NCI-H2171 (cell line): ENCODE results near the gene IGLL5.

Experiments used
- DNase-seq: peaks from one replicate; lab custom pipeline; 2025; lab: John Stamatoyannopoulos, UW

Gene IGLL5

DNA sequence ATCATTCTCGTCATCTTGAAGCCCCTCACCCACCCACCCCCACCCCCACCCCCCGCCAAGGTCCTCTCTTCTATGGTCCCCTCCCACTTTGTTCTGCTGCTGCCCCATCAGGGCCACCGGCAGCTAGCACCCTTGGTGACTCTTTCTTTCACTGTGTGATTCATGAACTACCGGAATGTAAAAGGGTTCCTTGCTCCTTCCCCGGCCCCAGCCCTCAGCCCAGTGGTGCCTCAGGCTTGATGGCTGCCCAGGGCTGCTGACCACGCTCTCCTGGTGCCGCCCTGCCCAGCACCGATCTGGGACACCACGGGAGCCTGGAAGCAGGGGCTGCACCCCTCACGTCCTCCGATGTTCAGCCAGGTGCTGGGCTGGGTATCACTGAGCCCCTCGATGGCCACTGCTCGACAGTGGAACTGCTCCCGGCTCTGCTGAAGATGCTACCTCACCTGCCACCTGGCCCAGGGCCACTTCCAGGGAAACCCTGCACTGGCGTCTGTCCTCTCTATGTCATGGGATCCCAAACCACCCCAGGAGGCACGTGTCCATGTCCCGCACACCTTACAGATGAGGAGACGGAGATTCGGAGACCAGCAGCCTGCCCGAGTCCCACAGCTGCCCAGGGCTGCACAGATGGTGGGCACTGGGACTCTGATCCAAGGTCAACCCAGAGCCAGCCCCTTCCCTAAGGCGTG lies 39.7 kb downstream of the IGLL5 start:
- no peak for DNase-seq

DNA sequence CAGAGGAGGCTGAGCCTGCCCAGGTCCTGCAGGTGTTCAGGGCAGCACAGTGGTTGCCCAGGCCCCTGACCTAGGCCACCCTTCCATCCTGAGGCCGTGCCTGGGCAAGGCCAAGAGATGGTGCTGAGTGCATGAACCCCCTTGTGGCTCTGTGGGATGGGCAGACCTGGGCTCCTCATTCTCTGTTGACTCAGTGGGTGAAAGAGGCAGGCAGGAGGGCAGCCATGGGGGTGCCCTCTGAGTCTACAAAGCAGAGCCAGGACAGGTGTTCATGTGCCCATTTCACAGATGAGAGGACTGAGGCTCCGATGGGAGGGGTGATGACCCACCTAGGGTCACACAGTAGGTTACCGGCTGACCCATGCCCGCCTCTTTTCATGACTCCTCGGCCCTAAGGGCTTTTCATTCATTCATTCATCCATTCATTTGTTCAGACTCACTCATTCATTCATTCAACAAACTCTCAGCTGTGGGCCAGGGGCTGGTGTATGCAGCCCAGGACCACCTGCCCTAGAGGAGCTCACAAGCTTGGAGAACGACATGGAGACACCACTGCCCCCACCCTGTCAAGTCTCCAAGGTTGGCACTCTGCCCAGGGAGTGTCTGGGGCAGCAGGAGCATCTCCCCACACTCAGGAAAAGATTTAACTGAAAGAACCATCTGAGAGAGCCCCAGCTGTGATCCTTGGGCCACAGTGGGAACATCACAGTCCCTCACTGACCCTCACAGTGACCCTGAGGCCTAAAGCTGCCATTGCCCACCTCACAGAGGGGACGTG lies 40.5 kb downstream of the IGLL5 start:
- no peak for DNase-seq

DNA sequence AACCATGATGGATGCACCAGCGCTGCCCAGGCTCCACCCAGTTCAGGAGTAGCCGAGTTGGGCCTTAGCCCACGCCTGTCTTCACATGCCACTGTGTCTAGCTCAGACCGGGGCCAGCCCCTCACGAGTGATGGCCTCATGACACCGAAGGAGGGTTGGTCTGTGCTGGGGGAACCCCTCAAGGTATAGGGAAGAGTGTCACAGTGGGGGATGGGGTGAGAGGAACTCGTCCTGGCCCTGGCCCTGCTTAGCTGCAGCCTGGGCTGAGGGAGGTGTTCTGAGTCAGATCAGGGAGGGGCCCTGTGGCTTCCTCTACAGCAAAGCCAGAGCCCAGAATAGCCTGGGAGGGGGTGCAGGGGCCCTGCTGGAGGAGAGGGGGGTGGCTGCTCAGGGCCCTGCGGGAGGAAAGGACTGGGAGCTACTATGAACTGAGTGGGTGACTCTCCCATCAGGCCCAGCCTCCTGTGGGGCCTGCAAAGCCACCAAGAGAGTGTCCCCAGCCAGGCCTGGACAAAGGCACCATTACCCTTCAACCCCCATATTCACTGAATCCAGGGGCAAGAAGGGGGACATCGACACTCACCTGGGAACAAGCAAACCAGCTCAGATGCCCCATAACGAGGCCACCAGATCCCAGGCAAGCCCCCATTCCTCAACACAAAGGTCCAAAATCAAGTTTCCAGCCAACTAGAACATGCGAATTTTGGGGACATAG lies 41.2 kb downstream of the IGLL5 start:
- no peak for DNase-seq

DNA sequence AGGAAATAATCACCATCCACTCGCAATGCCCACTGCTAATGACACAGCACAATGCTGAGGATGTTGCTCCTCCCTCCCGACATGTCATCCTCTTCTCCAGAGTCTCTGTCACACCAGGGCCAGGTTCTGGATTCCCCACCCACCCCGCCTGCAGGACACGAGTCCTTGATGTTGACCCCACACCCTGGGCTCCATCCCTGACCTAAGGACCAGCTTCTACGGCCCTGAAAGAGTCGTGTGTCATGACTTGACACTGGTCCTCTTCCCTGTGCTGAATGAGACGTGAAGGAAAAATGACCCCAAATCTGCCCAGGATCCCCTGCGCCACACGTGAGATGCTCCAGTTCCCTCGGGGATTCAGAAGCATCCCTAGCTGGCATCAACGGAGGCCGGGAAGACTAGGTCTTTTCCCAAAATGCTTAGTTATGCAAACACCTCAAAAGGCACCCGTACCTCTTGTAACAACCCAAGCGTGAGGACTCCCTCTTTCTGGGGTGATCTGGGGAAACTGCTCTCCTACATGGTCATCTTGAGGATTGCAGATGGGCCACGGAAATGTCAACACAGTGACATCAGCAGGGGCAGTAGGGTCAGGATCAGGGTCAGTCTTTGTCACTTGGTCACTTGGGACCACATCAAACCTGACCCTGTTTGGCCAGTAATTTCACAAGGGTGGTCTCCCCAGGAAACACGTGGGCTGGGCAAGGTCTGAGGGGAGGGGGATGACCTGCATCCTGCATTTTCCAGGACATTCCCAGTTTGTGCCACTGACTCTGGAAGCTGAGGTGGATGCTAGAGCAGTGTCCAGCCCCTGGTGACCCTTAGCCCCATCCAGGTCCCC lies 42.0 kb downstream of the IGLL5 start:
- DNase-seq, result no peak

DNA sequence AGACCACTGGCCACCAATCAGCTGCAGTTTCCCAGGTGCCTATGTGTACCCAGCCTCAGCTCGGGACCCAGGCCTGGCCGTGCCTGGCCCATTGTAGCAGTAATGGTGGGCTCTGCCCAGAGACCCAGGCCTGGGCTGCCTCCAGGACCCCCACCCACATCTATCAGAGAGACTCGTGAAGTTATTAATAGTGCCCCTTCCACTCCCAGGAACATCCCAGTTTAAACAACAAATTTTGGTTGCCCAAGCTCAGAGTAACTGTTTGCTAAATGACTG lies 42.5 kb downstream of the IGLL5 start:
- DNase-seq, result no peak

DNA sequence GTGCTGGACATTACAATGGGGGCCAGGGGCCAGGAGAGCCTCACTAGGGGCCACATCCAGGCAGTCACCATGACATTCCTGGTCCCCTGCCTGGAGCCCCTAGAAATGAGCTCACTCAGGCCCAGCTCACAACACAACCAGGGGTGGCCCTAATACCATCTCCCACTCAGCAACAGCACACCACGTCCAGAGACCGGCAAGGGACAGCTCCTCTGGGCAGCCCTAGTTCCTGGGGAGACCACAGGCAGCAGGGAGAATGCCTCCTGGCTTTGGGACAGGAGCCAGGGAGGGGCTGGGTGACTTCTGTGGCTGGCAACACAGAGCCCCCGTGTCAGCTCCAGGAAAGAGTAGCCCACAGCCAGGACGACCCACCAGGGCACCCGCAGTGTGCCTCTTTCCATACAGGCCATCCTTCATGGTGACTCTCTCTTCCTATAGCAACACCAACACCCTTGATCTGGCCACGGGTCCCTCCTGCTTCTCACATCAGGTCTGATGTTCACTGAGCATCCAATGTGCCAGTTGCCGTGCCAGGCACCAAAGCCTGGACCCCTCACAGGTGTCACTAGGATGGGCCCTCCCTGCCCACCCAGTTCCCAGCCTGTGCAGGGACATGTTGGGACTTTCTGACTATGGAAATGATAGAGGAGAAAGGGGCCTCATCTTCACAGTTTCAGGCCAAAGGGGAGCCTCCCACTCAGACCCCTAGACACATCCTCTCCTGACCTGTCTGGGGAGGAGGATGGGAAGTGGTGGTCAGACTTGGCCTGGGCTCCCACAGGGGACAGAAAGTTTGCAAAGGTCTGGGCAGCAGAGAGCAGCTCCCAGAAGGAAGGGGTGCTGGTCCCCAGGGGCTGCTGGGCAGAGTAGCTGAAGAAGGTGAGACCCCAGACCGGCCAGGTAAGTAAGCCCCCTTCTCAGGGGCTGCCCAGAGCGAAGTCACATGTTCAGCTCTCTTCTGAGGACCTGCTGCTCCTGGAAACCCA lies 43.2 kb downstream of the IGLL5 start:
- DNase-seq, result no peak

DNA sequence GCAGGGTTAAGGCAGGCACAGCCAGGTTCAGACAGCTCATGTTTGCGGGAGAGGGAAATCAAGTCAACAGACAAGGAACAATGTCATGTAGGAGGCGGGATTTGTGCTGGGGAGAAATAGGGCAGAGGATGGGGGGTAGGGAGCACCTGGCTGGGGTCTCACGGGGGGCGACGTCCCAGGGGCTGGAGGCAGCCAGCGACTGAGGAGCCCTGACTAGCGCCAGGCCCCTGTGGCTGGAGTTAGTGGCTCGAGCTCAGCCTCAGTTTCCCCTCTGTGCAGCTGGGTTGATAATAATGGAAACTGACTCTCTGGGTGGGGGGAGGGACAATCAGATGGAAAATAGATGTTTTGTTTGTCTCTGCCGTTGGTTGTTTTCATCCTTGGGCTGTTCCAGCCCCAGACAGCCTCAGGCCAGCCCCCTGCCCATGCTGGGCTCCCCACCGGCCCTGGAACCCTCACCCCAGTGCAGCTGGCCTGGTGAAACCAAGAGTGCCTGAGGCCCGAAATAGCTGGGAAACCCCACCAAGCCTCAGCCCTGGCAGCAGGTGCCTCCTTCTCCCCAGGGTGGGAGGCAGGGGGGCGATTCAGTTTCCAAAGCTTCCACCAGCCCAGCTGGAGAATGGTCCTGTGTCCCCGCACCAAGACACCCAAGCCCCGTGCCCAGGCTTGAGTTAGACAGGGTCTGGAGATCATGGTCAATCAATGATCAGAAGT lies 44.1 kb downstream of the IGLL5 start:
- no peak for DNase-seq

DNA sequence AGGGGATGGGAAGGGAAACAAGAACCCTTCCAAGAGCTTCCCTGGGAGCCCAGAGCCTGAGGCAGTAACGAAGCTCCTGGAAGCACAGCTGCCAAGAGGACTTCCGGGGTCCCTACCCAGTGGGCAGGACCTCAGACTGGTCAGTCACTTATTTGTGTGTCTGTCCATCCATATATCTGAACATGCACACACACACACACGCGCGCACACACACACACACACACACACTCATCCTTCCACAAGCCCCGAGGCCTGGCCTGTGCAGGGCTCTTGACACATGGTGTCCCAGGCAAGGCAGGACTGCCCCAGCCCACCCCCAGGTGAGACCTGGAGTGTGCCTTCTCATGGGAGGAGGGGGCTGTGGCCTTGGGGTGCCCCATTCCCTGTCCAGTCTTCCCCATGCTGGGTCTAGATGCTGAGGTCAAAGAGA lies 44.9 kb downstream of the IGLL5 start:
- no peak for DNase-seq

DNA sequence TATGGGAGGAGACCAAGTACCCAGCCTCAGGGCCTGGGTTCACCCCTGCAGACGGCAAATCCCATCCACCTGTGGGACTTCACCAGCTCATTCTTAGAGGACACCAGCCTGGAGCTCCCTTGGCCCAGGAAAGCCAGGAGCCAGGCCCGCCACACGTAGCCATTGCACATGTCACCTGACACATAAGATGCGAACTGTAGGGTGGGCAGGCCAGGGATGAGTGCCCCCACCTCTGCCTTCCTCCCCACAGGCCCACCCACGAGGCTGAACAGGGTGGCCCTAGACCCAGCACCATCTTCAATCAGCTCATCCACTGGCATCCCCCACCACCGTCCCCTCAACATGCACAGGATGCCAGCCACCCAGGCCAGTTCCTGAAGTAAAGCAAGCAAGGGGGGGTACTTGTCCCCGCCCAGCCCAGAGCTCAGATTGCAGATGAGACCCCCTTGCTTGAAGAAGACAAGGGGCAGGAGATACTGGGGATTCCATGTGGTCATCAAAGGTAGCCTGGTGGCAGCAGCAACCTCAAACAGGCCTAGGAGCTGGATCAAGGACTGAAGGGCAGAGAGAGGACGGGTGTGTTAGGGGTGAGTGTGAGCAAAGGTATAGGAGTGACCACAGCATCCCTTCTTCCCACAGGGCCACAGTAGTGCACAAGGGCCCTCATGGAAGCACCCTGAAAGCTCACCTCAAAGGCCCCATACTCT lies 45.6 kb downstream of the IGLL5 start:
- DNase-seq, result no peak

DNA sequence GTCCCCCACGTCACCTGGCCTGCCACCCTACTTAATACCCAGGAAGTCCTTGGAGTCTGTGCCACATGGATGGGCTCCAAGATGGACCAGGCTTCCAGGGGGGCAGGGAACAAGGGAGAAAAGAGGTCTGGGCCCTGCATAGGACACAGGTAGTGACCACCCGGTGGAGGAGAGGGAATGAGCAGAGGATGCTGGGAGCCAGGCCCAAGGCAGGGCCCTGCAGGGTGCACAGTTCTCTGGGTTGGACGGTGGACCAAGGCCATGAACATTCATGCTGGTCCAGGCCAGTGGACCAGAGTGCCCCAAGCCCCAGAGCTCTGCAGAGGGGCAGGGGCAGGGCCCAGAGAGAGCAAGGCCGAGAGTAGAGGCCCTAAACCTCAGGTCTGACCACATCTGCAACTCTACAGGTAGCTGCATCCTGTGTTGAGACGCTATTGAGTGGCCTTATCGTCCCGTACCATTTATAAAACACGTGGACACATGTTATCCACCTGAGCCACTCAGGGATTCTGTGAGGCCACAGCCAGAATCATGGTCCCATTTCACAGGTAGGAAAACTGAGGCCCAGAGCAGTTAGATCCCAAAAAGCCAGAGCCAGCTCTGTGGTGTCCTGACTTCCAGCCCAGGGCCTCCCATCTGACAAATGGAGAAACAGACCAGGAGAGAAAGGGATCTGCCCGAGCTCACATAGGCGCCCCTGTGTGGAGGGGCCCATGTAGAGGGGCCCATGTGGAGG lies 46.4 kb downstream of the IGLL5 start:
- no peak for DNase-seq

DNA sequence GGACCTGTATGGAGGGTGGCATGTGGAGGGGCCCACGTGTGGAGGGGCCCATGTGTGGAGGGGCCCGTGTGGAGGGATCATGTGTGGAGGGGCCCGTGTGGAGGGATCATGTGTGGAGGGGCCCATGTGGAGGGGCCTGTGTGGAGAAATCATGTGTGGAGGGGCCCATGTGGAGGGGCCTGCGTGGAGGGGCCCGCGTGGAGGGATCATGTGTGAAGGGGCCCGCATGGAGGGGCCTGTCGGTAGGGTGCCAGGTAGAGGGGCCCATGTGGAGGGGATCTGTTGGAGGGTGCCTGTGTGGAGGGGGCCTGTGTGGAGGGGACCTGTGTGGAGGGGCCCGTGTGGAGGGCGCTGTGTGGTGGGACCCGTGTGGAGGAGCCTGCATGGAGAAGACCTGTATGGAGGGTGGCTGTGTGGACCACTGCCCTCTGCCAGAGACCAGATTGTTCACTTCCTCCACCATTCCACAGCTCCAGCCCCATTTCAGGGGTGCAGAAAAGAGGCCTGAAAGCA lies 47.0 kb downstream of the IGLL5 start:
- DNase-seq, result no peak

DNA sequence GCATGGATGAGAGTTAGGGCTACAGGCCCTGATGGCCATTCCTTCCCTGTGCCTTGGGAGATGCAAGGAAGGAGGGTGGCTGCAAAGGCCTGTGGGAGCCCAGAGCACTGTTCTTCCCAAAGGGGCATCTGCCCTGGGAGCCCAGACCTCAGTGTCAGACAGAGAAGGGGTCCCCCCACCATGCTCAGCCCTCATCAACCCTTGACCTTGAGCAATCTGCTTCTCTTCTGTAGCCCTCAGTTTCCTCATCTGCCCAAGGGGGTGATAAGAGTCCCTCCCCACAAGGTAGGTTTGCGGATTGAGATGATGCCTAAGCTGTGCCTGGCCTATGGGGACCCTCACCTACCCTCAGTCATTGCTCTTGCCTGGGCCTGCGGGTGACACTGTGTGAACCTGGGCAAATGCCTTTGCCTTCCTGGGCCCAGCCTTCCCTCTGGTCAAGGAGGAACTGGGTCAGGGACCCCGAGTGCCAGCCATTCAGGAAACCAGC lies 47.5 kb downstream of the IGLL5 start:
- no peak for DNase-seq

DNA sequence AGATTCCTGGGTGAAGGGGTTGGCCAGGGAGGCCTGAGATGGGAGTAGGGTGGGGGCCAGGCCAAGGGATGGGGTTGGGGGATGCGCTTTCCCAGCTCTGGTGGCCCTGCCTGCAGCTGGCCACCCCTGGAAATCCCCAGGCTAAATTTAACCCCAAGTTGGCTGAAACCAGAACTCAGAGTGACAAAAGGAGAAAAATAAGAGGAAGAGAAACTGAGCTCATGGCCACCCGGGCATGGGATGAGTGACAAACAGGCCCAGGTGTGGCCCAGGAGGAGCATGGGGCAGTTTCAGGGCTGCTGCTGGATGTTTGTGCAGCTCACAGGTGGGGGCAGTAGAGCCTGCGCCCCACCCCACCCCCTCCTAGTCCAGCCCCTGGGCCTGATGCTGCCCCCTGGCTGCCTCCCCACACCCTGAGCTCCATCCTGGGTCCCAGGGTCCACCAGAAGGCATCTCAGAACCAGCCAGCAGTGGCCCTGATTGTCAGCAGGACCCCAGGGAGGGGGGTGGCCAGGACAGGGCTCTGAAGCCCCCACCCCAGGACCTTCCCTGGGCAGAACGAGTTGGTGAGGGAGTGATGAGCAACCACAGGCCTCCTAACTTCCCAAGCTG lies 48.0 kb downstream of the IGLL5 start:
- DNase-seq, result no peak

DNA sequence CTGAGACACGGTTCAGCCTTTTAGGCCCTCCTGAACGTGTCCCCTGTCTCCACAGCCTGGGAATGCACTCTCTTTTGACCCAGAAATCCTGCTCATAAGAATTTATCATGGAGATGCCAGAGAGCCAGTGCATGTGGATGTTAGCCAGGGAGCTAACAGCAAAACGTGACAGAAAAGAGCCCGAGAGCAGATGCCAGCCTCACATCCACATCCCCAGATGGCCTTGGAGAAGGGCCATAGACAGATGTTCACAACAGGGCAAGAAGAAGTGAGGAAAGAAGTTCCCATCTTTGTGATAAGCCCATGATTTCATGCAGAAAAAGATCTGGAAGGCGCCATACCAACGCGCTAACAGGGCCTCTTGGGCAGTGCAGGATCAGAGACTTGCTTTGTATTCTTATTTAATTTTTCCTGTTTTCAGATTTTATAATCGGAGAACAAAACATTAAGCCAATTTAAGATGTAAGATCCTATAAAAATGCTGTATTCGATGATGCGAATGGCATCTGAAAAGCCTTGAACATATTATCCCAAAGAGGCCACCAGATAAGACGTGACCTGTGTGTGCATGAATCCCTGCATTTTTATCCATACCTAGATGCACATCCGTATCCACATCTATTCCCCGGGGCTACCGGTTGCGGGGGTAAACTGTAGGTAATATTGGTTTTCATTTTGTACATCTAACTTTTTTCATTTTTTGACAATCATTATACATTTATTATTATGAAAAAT lies 48.7 kb downstream of the IGLL5 start:
- no peak for DNase-seq

DNA sequence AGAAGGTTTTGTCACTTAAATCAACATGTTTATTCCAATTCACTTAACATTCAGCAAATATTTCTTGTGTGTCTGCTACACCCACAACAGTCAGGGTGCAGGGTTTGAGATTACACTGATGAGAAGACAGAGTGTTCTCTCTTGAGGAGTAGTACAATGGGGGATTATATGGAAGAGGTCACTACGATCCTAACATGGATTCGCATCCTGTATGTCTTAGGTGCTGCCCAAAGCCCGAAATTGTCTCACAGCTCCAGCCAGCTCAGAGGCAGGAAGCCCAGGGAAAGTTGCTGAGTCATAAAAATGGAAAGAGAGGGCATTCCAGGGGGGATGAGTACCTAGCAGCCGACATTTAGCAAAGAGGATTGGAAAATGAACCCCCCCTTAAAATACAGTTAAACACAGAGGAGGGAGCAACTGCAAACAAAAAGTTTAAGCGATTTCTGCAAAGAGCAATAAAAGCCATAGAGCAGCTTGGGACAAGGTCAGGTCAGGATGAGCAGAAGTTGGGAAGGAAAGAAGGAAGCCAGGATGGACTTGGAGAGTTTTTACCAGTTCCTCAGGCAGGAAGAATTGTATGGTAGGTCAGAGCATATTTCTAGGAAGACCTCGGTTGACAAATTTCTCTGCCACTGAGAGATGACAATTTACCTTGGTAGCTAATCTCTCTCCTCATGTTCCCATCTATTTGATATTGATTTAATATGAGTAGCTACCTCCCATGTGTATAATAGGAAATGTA lies 49.5 kb downstream of the IGLL5 start:
- no peak for DNase-seq

DNA sequence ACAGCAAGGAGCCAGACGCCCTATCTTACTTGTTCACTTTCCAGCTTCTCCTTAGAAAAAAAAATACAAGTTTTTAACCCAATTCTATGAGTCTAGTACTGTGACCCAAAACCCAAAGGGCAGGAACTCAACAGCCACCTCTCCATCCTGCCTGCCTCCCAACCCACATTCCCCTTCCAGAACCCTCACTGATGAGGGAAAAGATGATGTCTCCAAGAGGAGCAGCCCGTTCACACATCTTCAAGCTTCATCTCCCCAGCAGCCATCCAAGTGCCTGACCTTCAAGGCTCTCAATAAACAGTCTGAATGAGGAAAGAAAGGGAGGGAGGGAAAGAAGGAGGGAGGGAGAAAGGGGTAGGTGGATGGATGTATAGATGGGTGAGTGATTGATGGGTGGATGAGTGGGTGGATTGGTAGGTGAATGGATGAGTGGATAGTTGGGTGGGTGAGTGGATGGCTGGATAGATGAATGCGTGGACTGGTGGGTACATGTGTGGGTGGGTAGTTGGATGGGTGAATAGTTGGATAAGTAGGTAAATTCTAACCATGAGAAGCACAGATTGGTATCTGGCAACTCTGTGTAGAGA lies 50.4 kb downstream of the IGLL5 start:
- DNase-seq, result no peak
